ENCODE results near the gene WDR62. TPM values are rescaled to one million over a fixed set of nuclear protein-coding genes. Genes with fewer than 3 reads are reported as not detected.
A peak's percentile ranks its signal among the peaks of the same experiment; 100 is the strongest.

WDR62 gene
- total RNA-seq, 1 donor from 2014 or later: 35.3 TPM

- Mint-ChIP-seq H3K27me3 (ENCODE audit: low read depth) (peaks cover 5% of the 10 kb centered on the region), H3K36me3 (ENCODE audit: low read depth) (peaks cover 13% of the 10 kb centered on the region), H3K9me3 (no peaks in the 10 kb centered on the region), H3K27ac (ENCODE audit: unreplicated experiment) (peak within 1 kb of the TSS; percentile 95), H3K4me3 (peak within 1 kb of the TSS; percentile 93), H3K4me1 (peaks cover 44% of the 10 kb centered on the region)
- DNase-seq (ENCODE audit: low read depth, low spot score): no peak
- TF ChIP-seq CTCF (conservative IDR thresholded peaks at IDR 0.05): no peak
These were observed 61.0 kb downstream of the WDR62 start, which contains the start of gene TBCB for GRCh38 chr19:36115453-36116343. Gene TBCB (plus strand): TSS chr19:36115468. CDS start chr19:36115561, 93 bp downstream.

DNA sequence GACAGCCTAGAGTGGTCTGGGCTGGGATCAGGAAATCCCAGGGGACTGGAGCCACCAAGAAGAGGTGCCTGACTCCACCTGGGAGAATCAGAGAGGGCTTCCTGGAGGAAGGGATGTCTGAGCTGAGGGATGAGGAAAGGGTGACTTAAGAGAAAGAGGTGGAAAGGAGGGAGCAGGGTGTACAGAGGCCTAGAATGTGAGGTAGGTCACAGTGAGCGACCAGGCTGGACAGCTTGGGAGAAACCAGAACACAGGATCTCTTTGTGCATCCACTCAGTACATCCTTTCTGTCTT, 61.6 kb downstream of the WDR62 start:
- Mint-ChIP-seq H3K4me3 (peak overlapping the region; percentile 93), H3K4me1 (peaks cover 44% of the 10 kb centered on the region), H3K27me3 (ENCODE audit: low read depth) (peaks cover 5% of the 10 kb centered on the region), H3K36me3 (ENCODE audit: low read depth) (peaks cover 13% of the 10 kb centered on the region), H3K9me3 (no peaks in the 10 kb centered on the region), H3K27ac (ENCODE audit: unreplicated experiment) (no peak overlapping the region)
- TF ChIP-seq CTCF (conservative IDR thresholded peaks at IDR 0.05): no peak
- no peak for DNase-seq (ENCODE audit: low read depth, low spot score)

DNA sequence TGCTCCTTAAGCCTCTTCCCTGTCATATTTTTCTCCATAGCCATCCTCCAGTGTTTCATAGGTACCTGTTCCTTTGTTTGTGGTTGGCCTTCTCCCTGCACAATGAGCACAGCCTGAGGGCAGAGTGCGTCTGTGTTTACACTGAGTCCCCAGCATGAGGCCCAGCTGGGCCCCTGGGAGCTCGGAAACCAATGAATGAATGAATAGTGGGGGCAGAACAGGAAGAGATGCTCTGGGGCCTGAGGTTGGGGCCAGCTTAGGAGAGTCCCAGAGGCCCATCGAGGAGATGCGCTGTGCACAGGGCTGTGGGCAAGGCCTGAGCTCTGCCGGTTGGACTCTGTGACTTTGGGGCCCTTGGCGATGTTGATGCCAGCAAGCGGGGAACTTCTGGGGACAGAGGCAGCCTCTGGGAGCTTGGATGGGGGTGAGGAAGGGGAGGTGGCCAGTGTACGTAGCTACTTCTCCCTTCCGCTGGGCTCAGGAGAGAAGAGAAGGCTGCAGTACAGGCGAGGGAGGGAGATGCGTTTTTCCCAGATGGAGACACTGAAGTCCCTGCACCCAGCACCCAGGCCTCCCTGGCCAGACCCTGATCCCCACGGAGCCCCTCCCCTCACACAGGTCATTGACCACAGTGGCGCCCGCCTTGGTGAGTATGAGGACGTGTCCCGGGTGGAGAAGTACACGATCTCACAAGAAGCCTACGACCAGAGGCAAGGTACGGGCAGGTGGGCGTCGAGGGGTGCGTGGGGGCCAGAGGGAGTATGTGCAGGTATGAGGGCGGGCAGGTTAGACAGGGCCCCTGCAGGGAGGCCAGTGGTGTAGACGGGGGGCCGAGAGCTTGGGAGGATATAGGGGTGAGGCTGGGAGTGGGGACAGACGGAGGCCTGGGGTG, 65.6 kb downstream of the WDR62 start:
- Mint-ChIP-seq H3K9me3 (no peaks in the 10 kb centered on the region), H3K27me3 (ENCODE audit: low read depth) (no peaks in the 10 kb centered on the region), H3K4me3 (peak overlapping the region; percentile 73), H3K36me3 (ENCODE audit: low read depth) (peaks cover 6% of the 10 kb centered on the region), H3K27ac (ENCODE audit: unreplicated experiment) (peak overlapping the region; percentile 14), H3K4me1 (peaks cover 22% of the 10 kb centered on the region)
- no peak for DNase-seq (ENCODE audit: low read depth, low spot score)
- TF ChIP-seq CTCF (conservative IDR thresholded peaks at IDR 0.05): no peak

DNA sequence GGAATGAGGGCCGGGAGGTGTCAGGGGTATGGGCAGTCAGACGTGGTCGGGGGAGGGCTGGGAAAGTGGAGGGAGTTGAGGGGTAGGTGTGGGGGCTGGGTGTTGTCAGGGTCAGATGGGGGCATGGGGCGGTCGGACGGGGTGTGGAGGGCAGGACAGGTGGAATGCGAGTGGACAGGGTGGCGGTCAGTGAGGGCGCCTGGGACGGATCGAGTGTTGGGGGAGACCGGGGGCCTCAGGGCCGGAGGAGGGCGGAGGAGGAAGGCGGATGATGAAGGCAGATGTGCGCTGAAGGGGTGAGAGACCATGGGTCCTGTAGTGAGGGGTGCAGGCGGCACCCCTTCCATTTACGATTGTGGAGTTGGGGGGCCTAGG, 66.3 kb downstream of the WDR62 start:
- DNase-seq (ENCODE audit: low read depth, low spot score): no peak
- Mint-ChIP-seq H3K9me3 (no peaks in the 10 kb centered on the region), H3K27ac (ENCODE audit: unreplicated experiment) (no peak overlapping the region), H3K4me3 (no peak overlapping the region), H3K4me1 (peaks cover 20% of the 10 kb centered on the region), H3K27me3 (ENCODE audit: low read depth) (no peaks in the 10 kb centered on the region), H3K36me3 (ENCODE audit: low read depth) (peaks cover 9% of the 10 kb centered on the region)
- TF ChIP-seq CTCF (conservative IDR thresholded peaks at IDR 0.05): no peak

GRCh38 chr19:36121486-36122124, 66.9 kb downstream of the WDR62 start:
- H3K9me3 Mint-ChIP-seq: no peaks in the 10 kb centered on the region
- no peaks in the 10 kb centered on the region for H3K27me3 Mint-ChIP-seq (ENCODE audit: low read depth)
- no peak overlapping the region for H3K27ac Mint-ChIP-seq (ENCODE audit: unreplicated experiment)
- peaks cover 16% of the 10 kb centered on the region for H3K4me1 Mint-ChIP-seq
- TF ChIP-seq CTCF (conservative IDR thresholded peaks at IDR 0.05): no peak
- no peak for DNase-seq (ENCODE audit: low read depth, low spot score)
- H3K36me3 Mint-ChIP-seq (ENCODE audit: low read depth): peaks cover 6% of the 10 kb centered on the region
- H3K4me3 Mint-ChIP-seq: no peak overlapping the region

All from neural crest cell (in vitro differentiated cells).